HCEC 1CT (cell line): ENCODE measurements around the gene EPHB3.
A peak's percentile ranks its signal among the peaks of the same experiment; 100 is the strongest.

Experiments used
- DNase-seq: peaks from one replicate; pipeline ENCODE4 v3.0.0-alpha.2; 2017

The EPHB3 gene

GRCh38 chr3:184561061-184561912 is at the start of gene EPHB3:
EPHB3 (plus strand) TSS chr3:184561785; CDS start chr3:184562236, 451 bp downstream.
- DNase-seq = peak; percentile 94

- DNase-seq = no peak
Observed at GRCh38 chr3:184512621-184513020, 49.0 kb upstream of the EPHB3 start.

GRCh38 chr3:184513276-184514170 is 48.1 kb upstream of the EPHB3 start:
- DNase-seq = peak; percentile 59

GRCh38 chr3:184514171-184514490 is 47.5 kb upstream of the EPHB3 start:
- no peak for DNase-seq

- peak; percentile 58 for DNase-seq
Observed at GRCh38 chr3:184523825-184524615, 37.6 kb upstream of the EPHB3 start.

GRCh38 chr3:184524981-184525336 is 36.6 kb upstream of the EPHB3 start:
- no peak for DNase-seq

- no peak for DNase-seq
Observed at GRCh38 chr3:184525337-184526087, 36.1 kb upstream of the EPHB3 start.

GRCh38 chr3:184526088-184526433 is 35.5 kb upstream of the EPHB3 start:
- no peak for DNase-seq

GRCh38 chr3:184531626-184532280 is 29.8 kb upstream of the EPHB3 start:
- DNase-seq = no peak

- no peak for DNase-seq
Observed at GRCh38 chr3:184532940-184533732, 28.4 kb upstream of the EPHB3 start.

GRCh38 chr3:184537885-184538665 is 23.5 kb upstream of the EPHB3 start:
- no peak for DNase-seq

GRCh38 chr3:184538666-184539431 is 22.7 kb upstream of the EPHB3 start:
- no peak for DNase-seq

GRCh38 chr3:184539801-184540435 is 21.7 kb upstream of the EPHB3 start:
- DNase-seq = no peak

- DNase-seq = no peak
Observed at GRCh38 chr3:184540777-184541681, 20.6 kb upstream of the EPHB3 start.

- no peak for DNase-seq
Observed at GRCh38 chr3:184541886-184542562, 19.6 kb upstream of the EPHB3 start.

GRCh38 chr3:184542577-184542976 is 19.0 kb upstream of the EPHB3 start:
- no peak for DNase-seq

- DNase-seq = no peak
Observed at GRCh38 chr3:184543256-184543655, 18.3 kb upstream of the EPHB3 start.
